A673 (cell line): ENCODE results near the gene MACC1.

Experiments
- EZH2 ChIP-seq: fragments of 200-600 bp; sonication (generic); IDR thresholded peaks from 2 replicates; pipeline ENCODE4 v1.6.1; 2017; ENCODE audit warnings: borderline replicate concordance, low read depth, mild to moderate bottlenecking, mixed read lengths, antibody characterized with exemption, low read length; ENCODE audit not compliant: poor library complexity, severe bottlenecking
- TF ChIP-seq, protein P1 (sequence below): fragments of 300-800, 200-600 bp; sonication (generic); conservative IDR thresholded peaks from 2 replicates; pipeline ENCODE4 v1.5.1; 2017; ENCODE audit warnings: low read depth, mild to moderate bottlenecking, antibody characterized with exemption, low read length, moderate library complexity, mixed read lengths

DNA sequence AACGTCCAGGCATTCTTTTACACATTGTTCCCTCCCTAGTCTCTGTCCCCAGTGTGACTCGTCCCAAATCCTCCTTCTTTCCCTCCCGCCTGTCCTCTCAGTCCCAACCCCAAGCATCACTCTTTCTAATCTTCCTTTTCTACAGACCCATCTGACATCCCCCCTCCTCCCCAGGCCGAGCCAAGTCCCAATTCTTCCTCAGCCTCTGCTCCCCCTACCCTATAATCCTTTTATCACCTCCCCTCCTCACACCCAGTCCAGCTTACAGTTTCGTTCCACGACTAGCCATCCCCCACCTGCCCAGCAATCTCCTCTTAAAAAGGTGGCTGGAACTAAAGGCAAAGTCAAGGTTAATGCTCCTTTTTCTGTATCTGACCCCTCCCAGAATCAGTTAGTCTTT lies 95.1 kb downstream of the MACC1 start:
- TF ChIP-seq, protein P1, sequence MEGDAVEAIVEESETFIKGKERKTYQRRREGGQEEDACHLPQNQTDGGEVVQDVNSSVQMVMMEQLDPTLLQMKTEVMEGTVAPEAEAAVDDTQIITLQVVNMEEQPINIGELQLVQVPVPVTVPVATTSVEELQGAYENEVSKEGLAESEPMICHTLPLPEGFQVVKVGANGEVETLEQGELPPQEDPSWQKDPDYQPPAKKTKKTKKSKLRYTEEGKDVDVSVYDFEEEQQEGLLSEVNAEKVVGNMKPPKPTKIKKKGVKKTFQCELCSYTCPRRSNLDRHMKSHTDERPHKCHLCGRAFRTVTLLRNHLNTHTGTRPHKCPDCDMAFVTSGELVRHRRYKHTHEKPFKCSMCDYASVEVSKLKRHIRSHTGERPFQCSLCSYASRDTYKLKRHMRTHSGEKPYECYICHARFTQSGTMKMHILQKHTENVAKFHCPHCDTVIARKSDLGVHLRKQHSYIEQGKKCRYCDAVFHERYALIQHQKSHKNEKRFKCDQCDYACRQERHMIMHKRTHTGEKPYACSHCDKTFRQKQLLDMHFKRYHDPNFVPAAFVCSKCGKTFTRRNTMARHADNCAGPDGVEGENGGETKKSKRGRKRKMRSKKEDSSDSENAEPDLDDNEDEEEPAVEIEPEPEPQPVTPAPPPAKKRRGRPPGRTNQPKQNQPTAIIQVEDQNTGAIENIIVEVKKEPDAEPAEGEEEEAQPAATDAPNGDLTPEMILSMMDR = no peak
- TF ChIP-seq EZH2 = no peak
